Measurements from ENCODE around the gene JUP. TPM values are rescaled to one million over a fixed set of nuclear protein-coding genes. Genes with fewer than 3 reads are reported as not detected.

Gene JUP
- total RNA-seq, 1 experiment from 2014 or later = 224 TPM

DNA sequence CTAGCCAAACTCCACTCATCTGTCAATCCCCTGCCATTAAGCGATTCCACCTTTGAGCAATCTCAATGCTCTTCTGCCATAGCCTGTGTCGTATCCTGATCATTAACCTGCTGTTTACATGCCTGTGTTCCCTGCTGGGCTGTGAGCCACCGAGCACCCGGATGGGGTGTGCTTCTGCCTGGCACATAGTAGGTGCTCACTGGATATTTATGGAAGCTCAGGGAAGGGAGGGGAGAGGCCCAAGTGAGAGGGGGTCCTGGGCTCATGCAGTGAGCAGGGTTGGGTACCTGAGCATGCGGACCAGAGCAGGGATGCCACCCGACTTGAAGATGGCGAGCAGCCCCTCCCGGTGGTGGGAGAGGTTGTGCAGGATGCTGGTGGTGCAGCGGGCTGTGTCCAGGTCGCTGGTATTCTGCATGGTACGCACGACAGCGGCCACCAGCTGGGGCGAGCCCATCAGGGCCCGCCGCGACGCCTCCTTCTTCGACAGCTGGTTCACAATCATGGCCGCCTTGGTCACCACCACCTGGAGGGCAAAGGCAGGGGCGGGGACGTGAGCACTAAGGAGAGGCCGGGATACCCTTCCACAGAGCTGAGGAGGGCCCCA lies 17.7 kb downstream of the JUP start:
- H4K20me1 ChIP-seq (ENCODE audit: insufficient read depth) = no peaks in the 10 kb centered on the region
- H3K9ac ChIP-seq (ENCODE audit: low read length) = no peak overlapping the region
- no peak overlapping the region for H3K4me3 ChIP-seq (replicated peaks in 1 of 2; ENCODE audit: low read depth in 1 of 2, low read length in 2 of 2)
- no peak for TF ChIP-seq SIN3A (IDR thresholded peaks at IDR 0.05; ENCODE audit: low read depth)
- TF ChIP-seq CBX3 (IDR thresholded peaks at IDR 0.05; ENCODE audit: low read depth) = no peak
- TF ChIP-seq ELF1 (IDR thresholded peaks at IDR 0.05; ENCODE audit: borderline replicate concordance, low read depth) = no peak
- no peak for TF ChIP-seq POLR2A (IDR thresholded peaks at IDR 0.05; ENCODE audit: borderline replicate concordance, extremely low read depth, insufficient read depth, insufficient read length)
- TF ChIP-seq SRF (IDR thresholded peaks at IDR 0.05; ENCODE audit: low read depth) = no peak
- no peak for TF ChIP-seq EZH2phosphoT487 (IDR thresholded peaks at IDR 0.05; ENCODE audit: borderline replicate concordance)
- TF ChIP-seq, protein P1, sequence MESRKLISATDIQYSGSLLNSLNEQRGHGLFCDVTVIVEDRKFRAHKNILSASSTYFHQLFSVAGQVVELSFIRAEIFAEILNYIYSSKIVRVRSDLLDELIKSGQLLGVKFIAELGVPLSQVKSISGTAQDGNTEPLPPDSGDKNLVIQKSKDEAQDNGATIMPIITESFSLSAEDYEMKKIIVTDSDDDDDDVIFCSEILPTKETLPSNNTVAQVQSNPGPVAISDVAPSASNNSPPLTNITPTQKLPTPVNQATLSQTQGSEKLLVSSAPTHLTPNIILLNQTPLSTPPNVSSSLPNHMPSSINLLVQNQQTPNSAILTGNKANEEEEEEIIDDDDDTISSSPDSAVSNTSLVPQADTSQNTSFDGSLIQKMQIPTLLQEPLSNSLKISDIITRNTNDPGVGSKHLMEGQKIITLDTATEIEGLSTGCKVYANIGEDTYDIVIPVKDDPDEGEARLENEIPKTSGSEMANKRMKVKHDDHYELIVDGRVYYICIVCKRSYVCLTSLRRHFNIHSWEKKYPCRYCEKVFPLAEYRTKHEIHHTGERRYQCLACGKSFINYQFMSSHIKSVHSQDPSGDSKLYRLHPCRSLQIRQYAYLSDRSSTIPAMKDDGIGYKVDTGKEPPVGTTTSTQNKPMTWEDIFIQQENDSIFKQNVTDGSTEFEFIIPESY (IDR thresholded peaks at IDR 0.05; ENCODE audit: extremely low read depth, insufficient replicate concordance, low read length) = no peak
- TF ChIP-seq FOSL1 (IDR thresholded peaks at IDR 0.05; ENCODE audit: low read depth) = no peak
- no peak for TF ChIP-seq POLR2AphosphoS5 (IDR thresholded peaks at IDR 0.05; ENCODE audit: low read depth, low read length)
- TF ChIP-seq, protein P2, sequence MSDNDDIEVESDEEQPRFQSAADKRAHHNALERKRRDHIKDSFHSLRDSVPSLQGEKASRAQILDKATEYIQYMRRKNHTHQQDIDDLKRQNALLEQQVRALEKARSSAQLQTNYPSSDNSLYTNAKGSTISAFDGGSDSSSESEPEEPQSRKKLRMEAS (IDR thresholded peaks at IDR 0.05) = no peak
- no peak for TF ChIP-seq ZNF274 (IDR thresholded peaks at IDR 0.05; ENCODE audit: low read depth, low read length)
- no peak for TF ChIP-seq EZH2 (IDR thresholded peaks at IDR 0.05)
- TF ChIP-seq CEBPB (IDR thresholded peaks at IDR 0.05; ENCODE audit: low read depth) = no peak
- TF ChIP-seq, protein P3, sequence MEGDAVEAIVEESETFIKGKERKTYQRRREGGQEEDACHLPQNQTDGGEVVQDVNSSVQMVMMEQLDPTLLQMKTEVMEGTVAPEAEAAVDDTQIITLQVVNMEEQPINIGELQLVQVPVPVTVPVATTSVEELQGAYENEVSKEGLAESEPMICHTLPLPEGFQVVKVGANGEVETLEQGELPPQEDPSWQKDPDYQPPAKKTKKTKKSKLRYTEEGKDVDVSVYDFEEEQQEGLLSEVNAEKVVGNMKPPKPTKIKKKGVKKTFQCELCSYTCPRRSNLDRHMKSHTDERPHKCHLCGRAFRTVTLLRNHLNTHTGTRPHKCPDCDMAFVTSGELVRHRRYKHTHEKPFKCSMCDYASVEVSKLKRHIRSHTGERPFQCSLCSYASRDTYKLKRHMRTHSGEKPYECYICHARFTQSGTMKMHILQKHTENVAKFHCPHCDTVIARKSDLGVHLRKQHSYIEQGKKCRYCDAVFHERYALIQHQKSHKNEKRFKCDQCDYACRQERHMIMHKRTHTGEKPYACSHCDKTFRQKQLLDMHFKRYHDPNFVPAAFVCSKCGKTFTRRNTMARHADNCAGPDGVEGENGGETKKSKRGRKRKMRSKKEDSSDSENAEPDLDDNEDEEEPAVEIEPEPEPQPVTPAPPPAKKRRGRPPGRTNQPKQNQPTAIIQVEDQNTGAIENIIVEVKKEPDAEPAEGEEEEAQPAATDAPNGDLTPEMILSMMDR (IDR thresholded peaks at IDR 0.05 in 2 of 3, conservative IDR thresholded peaks at IDR 0.05 in 1 of 3; ENCODE audit: borderline replicate concordance in 1 of 3, insufficient read depth in 1 of 3, low read depth in 2 of 3, low read length in 2 of 3) = no peak
- TF ChIP-seq, protein P4, sequence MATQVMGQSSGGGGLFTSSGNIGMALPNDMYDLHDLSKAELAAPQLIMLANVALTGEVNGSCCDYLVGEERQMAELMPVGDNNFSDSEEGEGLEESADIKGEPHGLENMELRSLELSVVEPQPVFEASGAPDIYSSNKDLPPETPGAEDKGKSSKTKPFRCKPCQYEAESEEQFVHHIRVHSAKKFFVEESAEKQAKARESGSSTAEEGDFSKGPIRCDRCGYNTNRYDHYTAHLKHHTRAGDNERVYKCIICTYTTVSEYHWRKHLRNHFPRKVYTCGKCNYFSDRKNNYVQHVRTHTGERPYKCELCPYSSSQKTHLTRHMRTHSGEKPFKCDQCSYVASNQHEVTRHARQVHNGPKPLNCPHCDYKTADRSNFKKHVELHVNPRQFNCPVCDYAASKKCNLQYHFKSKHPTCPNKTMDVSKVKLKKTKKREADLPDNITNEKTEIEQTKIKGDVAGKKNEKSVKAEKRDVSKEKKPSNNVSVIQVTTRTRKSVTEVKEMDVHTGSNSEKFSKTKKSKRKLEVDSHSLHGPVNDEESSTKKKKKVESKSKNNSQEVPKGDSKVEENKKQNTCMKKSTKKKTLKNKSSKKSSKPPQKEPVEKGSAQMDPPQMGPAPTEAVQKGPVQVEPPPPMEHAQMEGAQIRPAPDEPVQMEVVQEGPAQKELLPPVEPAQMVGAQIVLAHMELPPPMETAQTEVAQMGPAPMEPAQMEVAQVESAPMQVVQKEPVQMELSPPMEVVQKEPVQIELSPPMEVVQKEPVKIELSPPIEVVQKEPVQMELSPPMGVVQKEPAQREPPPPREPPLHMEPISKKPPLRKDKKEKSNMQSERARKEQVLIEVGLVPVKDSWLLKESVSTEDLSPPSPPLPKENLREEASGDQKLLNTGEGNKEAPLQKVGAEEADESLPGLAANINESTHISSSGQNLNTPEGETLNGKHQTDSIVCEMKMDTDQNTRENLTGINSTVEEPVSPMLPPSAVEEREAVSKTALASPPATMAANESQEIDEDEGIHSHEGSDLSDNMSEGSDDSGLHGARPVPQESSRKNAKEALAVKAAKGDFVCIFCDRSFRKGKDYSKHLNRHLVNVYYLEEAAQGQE (IDR thresholded peaks at IDR 0.05; ENCODE audit: low read depth) = no peak
- TF ChIP-seq ZFX (IDR thresholded peaks at IDR 0.05) = no peak
- no peak for TF ChIP-seq SP1 (IDR thresholded peaks at IDR 0.05; ENCODE audit: low read depth)
- no peak for TF ChIP-seq YY1 (IDR thresholded peaks at IDR 0.05; ENCODE audit: extremely low read depth, insufficient replicate concordance, low read depth, low read length)
- no peak overlapping the region for H3K27ac ChIP-seq (ENCODE audit: low read depth, low read length)
- RAD21 ChIA-PET (ENCODE audit: low non-redundant PET in 1 of 2, low total read pairs in 2 of 2, uncharacterized antibody in 2 of 2, unreplicated experiment in 2 of 2) = no interaction called here
- ATAC-seq = no peak
- H3K9me3 ChIP-seq (ENCODE audit: control insufficient read depth in 1 of 2, insufficient read depth in 1 of 2, low read depth in 1 of 2, low read length in 2 of 2) = no peaks in the 10 kb centered on the region
- no peak overlapping the region for H3K4me2 ChIP-seq (ENCODE audit: low read length)
- H3K4me1 ChIP-seq (ENCODE audit: control insufficient read depth in 1 of 2, insufficient read depth in 2 of 2, low read length in 2 of 2) = peaks cover 23 to 27% of the 10 kb centered on the region in 2 experiments
- peaks cover 30% of the 10 kb centered on the region; the same call in 1 of the 2 replicates for H3K79me2 ChIP-seq (ENCODE audit: insufficient read depth, low read length)
- no peak for DNase-seq (ENCODE audit: low read depth, low spot score)
- no TSS peak for BruUV-seq (replicated peaks)
- no peaks in the 10 kb centered on the region for H3K9me2 ChIP-seq (ENCODE audit: insufficient read depth)
- no peaks in the 10 kb centered on the region for H3K27me3 ChIP-seq (ENCODE audit: insufficient read depth, low read length)
- H3K36me3 ChIP-seq (ENCODE audit: control insufficient read depth in 1 of 2, insufficient read depth in 2 of 2, low read length in 2 of 2) = peaks cover 49 to 50% of the 10 kb centered on the region in 2 experiments
- CTCF ChIA-PET = interaction anchor here (0.9 kb wide), 1 partner anchor 17 kb away, joined by 3 read pairs; no protein-coding TSS in a partner anchor
- intact Hi-C loops (cut with micrococcal nuclease) = no loop called here
- no peak overlapping the region for H2AFZ ChIP-seq (ENCODE audit: low read depth, low read length, poor library complexity, severe bottlenecking)
- POLR2A ChIA-PET = no interaction called here

Data from HCT116 (cell line).